HG03108 (cell line): ENCODE results near the gene SLC2A11.
"Not testable (repeated sequence)": the region's sequence is repeated elsewhere in the genome, so short reads cannot be mapped to it uniquely, and the experiment has no call there.

Experiments
- ATAC-seq: cut with Tn5 transposase; IDR thresholded peaks from one replicate; pipeline ENCODE4 v1.9.1; 2021; ENCODE audit warnings: moderate library complexity; ENCODE audit not compliant: unreplicated experiment

The SLC2A11 gene

GRCh38 chr22:23888615-23889401 lies 31.1 kb downstream of the SLC2A11 start:
- no peak for ATAC-seq

GRCh38 chr22:23889620-23890019 lies 31.9 kb downstream of the SLC2A11 start:
- ATAC-seq = no peak

GRCh38 chr22:23891726-23892125 lies 34.1 kb downstream of the SLC2A11 start:
- no peak for ATAC-seq

DNA sequence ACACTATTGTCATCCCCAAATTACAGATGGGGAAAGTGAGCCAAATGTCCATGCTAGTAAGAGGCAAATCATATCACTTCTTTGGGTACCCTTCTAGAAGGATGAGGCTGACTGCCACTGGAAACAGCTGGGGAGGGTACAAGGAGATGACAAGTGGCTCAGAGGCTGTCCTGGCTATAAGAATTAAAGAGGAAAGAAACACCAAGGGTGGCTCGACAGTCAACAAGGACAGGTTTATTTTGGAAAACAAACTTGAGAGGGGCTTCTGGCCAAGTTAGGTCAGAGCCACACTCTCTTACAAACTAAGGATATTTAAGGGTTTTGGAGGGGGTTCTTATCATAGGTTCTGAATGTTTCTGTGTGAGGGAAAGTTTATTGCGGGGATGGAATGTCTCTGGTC lies 34.5 kb downstream of the SLC2A11 start:
- no peak for ATAC-seq

DNA sequence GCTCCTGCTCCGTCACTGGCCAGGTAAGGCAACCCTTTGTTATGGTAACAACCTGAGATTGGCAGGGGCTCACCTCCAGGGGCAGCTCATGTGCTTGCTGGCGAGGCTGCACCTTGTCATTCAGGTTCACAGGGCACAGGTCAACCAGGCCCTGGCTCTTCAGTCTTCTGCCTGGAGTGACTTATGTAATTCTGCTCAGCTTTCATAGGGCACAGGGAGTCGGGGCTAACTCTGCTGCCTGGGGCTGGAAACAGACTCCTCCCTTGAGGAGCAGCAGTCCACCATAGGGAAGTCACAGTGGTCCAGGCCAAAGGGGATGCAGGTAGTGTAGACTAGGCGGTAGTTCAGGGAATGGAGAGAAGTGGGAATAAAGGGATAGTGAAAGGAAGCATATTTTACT lies 35.0 kb downstream of the SLC2A11 start:
- ATAC-seq = no peak

GRCh38 chr22:23893121-23893944 lies 35.7 kb downstream of the SLC2A11 start:
- no peak for ATAC-seq

DNA sequence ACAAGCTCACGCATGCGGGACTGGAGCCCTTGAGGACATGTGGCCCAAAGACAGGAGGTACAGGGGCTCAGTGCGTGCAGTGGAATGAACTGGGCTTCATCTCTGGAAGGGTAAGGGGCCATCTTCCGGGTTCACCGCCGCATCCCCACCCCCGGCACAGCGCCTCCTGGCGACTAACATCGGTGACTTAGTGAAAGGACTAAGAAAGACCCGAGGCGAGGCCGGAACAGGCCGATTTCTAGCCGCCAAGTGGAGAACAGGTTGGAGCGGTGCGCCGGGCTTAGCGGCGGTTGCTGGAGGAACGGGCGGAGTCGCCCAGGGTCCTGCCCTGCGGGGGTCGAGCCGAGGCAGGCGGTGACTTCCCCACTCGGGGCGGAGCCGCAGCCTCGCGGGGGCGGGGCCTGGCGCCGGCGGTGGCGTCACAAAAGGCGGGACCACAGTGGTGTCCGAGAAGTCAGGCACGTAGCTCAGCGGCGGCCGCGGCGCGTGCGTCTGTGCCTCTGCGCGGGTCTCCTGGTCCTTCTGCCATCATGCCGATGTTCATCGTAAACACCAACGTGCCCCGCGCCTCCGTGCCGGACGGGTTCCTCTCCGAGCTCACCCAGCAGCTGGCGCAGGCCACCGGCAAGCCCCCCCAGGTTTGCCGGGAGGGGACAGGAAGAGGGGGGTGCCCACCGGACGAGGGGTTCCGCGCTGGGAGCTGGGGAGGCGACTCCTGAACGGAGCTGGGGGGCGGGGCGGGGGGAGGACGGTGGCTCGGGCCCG lies 36.5 kb downstream of the SLC2A11 start, which contains the start of gene MIF:
Gene MIF, plus strand, starts transcription at position 439 of the 765 bp plus-strand sequence. Its CDS starts 92 bp downstream, at position 531.
- ATAC-seq = peak; percentile 75

GRCh38 chr22:23894710-23895598 lies 37.3 kb downstream of the SLC2A11 start:
- peak; percentile 18 for ATAC-seq

DNA sequence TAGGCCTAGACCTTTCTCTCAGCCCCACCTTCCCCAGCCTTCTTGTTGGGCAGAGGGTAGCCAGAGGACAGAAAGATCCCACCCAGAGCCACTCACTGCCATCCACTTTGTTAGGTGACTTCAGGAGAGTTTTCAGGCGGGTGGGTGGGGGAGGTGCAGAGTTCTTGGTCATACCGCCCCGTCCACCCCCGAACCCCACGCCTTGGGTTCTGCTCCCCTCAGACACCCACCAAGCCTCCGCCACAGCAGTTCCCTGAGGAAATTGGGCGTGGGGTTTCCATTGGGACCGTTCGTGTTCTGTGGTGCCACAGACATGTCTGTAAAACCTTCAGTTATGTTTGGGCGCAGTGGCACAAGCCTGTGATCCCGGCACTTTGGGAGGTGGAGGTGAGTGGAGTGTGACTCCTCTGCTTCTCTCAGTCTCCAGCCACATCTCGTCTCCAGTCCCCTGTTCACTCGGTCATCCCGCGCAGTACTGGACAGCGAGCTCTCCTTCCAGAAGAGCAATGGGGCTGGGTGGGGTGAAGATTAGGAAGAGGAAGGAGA lies 38.0 kb downstream of the SLC2A11 start:
- no peak for ATAC-seq

GRCh38 chr22:23896166-23896522 lies 38.5 kb downstream of the SLC2A11 start:
- no peak for ATAC-seq

GRCh38 chr22:23896523-23897186 lies 39.0 kb downstream of the SLC2A11 start:
- no peak for ATAC-seq

DNA sequence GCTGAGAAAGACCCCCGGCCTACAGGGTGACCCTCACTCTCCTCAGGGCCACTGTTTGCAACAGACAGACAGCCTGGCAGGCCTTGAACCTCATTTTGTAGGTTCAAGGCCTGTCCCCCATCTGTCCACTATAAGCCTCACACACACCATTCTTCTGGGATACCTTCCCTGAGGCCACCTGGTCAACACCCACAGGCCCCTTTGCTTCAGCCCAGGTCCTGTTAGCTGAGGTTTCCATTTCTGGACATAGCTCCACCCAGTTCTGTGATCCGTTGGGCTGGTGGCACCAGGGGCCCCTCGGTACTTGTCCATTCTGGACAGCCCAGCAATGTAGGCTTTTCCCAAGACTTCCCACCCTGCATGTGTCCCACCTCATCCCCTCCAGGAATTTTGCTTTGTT lies 39.6 kb downstream of the SLC2A11 start:
- ATAC-seq = no peak

DNA sequence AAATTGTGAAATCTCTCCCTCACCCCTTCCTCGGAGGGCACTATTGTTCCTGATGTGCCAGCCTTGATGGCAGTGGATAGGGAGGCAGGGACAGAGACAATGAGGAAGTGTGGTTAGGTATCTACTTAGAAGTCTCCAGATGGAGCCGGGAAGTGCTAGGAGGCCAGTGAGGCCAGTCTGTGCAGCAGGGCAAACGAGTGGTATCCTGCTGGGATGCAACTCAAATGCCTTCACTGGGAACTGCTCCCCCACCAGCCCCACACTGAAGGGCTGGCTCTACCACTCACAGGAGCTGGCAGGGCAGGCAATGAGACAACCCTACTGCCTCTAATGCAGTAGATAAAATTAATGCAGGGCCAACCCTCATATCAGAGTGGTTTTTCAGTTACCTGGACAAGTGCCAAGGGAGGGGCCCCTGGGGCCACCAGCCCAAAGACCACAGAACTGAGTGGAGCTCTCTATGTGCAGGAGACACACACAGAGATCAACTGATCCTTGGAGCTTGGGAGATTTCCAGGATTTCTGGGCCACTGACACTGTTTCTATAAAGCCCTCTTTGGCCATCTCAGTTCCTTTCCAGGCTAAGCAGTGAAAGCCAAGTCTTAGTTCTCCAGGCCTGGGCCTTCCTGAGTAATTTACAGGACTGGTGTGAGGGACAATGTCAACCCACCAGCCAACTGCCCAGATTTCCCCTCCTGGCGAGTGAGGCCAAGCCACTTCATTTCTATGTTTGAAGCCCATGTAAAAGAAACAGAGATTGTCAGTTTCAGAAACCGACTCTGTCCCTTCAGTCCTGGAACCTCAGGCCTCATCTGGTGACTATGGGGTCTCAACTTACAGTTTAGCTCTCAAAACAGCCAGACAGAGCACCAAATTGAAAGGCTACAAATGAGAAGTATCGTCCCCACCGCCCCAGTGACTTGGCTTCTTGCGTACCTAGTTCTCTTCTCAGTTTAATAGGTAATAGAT lies 40.6 kb downstream of the SLC2A11 start:
- ATAC-seq = no peak

DNA sequence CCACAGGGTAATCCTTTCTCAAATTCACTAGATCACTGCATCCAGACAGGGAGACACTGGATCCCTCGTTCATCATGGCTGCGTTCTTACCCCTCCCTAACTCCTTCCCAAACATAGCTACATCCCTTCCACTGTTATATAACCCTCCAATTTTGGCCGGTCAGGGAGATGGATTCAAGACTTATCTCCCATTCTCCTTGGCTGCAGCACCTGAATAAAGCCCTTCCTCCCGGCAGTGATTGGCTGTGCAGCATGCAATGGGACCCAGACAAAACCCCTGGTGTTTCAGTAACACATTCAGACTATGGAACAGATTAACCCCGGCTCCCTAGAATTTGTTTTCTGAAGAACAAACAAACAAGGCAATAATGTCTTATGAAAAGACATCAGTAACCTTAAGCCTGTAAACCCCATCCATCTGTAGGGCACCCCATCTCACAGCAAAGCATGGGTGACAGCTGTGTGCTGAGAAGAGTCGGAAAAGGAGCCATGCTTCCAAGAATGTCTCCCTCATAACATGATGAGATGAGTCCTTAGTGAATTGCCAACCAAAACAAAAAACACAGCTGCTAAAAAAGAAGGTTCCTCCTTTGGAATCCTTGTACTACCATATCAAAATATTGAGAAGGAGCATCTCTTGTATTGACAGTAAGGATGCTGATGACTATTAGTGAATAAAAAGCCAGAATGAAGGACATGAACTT lies 41.5 kb downstream of the SLC2A11 start:
- ATAC-seq = no peak

DNA sequence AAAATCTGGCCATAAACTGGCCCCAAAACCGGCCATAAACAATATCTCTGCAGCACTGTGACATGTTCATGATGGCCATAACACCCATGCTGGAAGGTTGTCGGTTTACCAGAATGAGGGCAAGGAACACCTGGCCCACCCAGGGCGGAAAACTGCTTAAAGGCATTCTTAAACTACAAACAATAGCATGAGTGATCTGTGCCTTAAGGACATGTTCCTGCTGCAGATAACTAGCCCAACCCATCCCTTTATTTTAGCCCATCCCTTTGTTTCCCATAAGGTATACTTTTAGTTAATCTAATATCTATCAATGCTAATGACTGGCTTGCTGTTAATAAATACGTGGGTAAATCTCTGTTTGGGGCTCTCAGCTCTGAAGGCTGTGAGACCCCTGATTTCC lies 42.6 kb downstream of the SLC2A11 start:
- not testable (repeated sequence) for ATAC-seq

DNA sequence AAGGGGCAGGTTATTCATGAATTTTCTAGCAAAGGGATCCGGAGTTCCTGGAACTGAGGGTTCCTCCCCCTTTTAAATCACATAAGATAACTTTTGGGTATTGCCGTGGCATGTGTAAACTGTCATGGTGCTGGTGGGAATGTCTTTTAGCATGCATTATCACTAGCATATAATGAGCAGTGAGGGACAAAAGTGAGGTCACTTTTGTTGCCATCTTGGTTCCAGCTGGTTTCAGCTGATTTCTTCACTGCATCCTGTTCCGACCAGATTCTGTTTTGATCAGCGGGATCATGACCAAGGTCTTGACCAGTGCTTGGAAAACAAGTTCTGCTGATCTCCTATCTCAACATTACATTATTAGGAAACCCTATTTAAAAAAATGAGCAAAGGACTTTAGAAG lies 43.9 kb downstream of the SLC2A11 start:
- ATAC-seq = no peak

GRCh38 chr22:23903328-23903971 lies 45.8 kb downstream of the SLC2A11 start:
- no peak for ATAC-seq
